Adrenal gland (tissue), 12 donors: ENCODE measurements around the gene CTDSP2. TPM values are rescaled to one million over a fixed set of nuclear protein-coding genes. Genes with fewer than 3 reads are reported as not detected.

Source experiments
- DNase-seq, 7 donors: peaks; one replicate each; pipeline ENCODE4 v3.0.0-alpha.2; 2019 to 2020
- H3K27ac ChIP-seq, 5 donors: fragments of 200-600 bp; sonication (generic) in 4 of 5; 1 replicate in 3 of 5; 2 replicates in 2 of 5; pipeline versions ENCODE4 v1.5.1 to v1.8.0; 2016 to 2020; ENCODE audit warnings: mild to moderate bottlenecking in 1 of 5
- H3K27me3 ChIP-seq: fragments of 200-600 bp; 2 replicates; pipeline ENCODE4 v1.8.0; 2021
- H3K36me3 ChIP-seq, 2 donors: fragments of 200-600 bp; replicated peaks in 1 of 2; 1 replicate in 1 of 2; 2 replicates in 1 of 2; pipeline versions ENCODE4 v1.5.1 to v1.8.0; 2018 to 2022
- H3K4me1 ChIP-seq, 2 donors: fragments of 200-600 bp; replicated peaks in 1 of 2; 1 replicate in 1 of 2; 2 replicates in 1 of 2; pipeline versions ENCODE4 v1.5.1 to v1.8.0; 2018 to 2021
- H3K4me3 ChIP-seq, 4 donors: fragments of 200-600 bp; sonication (generic) in 3 of 4; one replicate each; pipeline ENCODE4 v1.5.1; 2016 to 2018
- H3K9me3 ChIP-seq, 3 donors: fragments of 200-600 bp; sonication (generic) in 1 of 3; replicated peaks in 1 of 3; 1 replicate in 2 of 3; 2 replicates in 1 of 3; pipeline versions ENCODE4 v1.5.1 to v1.8.0; 2016 to 2021
- CTCF ChIP-seq, 6 experiments: fragments of 450-650 bp in 4 of 6; fragments of 200-600 bp in 2 of 6; sonication (generic) in 1 of 6; IDR thresholded peaks; 1 replicate in 5 of 6; 2 replicates in 1 of 6; pipeline versions ENCODE4 v1.5.1 to v1.8.0; 2016 to 2021; ENCODE audit warnings: antibody characterized with exemption in 6 of 6, mild to moderate bottlenecking in 2 of 6, moderate library complexity in 1 of 6
- POLR2A ChIP-seq, 2 donors: fragments of 450-650 bp; IDR thresholded peaks; one replicate each; pipeline ENCODE4 v1.6.1; 2017; ENCODE audit warnings: antibody characterized with exemption in 2 of 2, mild to moderate bottlenecking in 2 of 2, moderate library complexity in 1 of 2
- WGBS, 4 donors: extraction: QIAGEN DNeasy Blood & Tissue Kit in 2 of 4; methylation state at CpG; one replicate each; pipeline versions ENCODE4 v1.1.5 to v1.1.7; 2013 to 2017; 5-methylcytosine and 5-hydroxymethylcytosine counted together
- intact Hi-C, 2 donors: fragments of 100-400 bp; cut with DNase I; formaldehyde crosslinking; loops; one replicate each; pipeline versions ENCODE4 v1.14.1 to v1.15.0; 2022 to 2023
- polyA plus RNA-seq, 3 donors: library from polyadenylated mRNA; stranded (reverse); fragments of 200-250 nt in 2 of 3; fragments of 350-450 nt in 1 of 3; fragmentation: Illumina TruSeq in 1 of 3; extraction: RNeasy Lipid Tissue Mini Kit (QIAGEN cat#74804) in 1 of 3; gene quantifications; one replicate each; pipeline ENCODE4 v1.2.3, GENCODE V29; 2013 to 2014
- total RNA-seq, 9 donors: library from RNA; depleted of rRNA in 4 of 9; stranded (reverse); fragments of >200 nt in 4 of 9; fragments of 120-200 nt in 1 of 9; fragmentation: NEBNext Ultra II Directional in 1 of 9; extraction: Animal tissue kit (Norgen Biotek cat#: 25700) in 1 of 9; gene quantifications; one replicate each; pipeline versions ENCODE4 v1.1.0 to v1.2.4, GENCODE V29; 2013 to 2023
- donor health status: healthy with polysubstance abuse.
- donor health status: Bipolar disorder and iron deficiency.
- donor health status: DM: yes; HTN: yes; CAD: no.
- donor health status: DM: no; HTN: no; CAD: no.
- donor health status: DM: no; HTN: no; CAD: no.
- donor health status: DM: yes; HTN: yes; CAD: no.

Gene CTDSP2
- total and polyA plus RNA-seq, 12 donors: 42.9 to 275 (median 192) TPM

- intact Hi-C loops: loop anchor here in 1 of 2 donors (5.0 kb wide), 1 partner anchor 32 kb away; no protein-coding TSS in a partner anchor
- no peaks in the 10 kb centered on the region for H3K36me3 ChIP-seq
- WGBS, 4 donors: 58 to 67% (median 65%) methylated on average over 6 of the region's 6 CpGs
- no peaks in the 10 kb centered on the region for H3K9me3 ChIP-seq
- H3K4me3 ChIP-seq: no peak overlapping the region
- TF ChIP-seq POLR2A (IDR thresholded peaks at IDR 0.05): no peak
- no peak for TF ChIP-seq CTCF (IDR thresholded peaks at IDR 0.05)
- H3K27me3 ChIP-seq: no peaks in the 10 kb centered on the region
- no peak for DNase-seq
- peaks cover 0 to 21% of the 10 kb centered on the region in 2 donors for H3K4me1 ChIP-seq
- H3K27ac ChIP-seq: no peak overlapping the region
Measured at GRCh38 chr12:57854965-57855364, 8.4 kb upstream of the CTDSP2 start.

GRCh38 chr12:57853864-57854556, 7.5 kb upstream of the CTDSP2 start:
- Histone ChIP-seq H3K36me3 (no peaks in the 10 kb centered on the region), H3K9me3 (no peaks in the 10 kb centered on the region), H3K4me3 (no peak overlapping the region), H3K4me1 (peaks cover 0 to 21% of the 10 kb centered on the region in 2 donors), H3K27ac (no peak overlapping the region), H3K27me3 (no peaks in the 10 kb centered on the region)
- no peak for DNase-seq
- 82 to 88% (median 86%) methylated on average over 2 of the region's 2 CpGs for WGBS, 4 donors
- intact Hi-C loops: loop anchor here in 1 of 2 donors (5.0 kb wide), 1 partner anchor 33 kb away; no protein-coding TSS in a partner anchor
- TF ChIP-seq CTCF (IDR thresholded peaks at IDR 0.05): no peak
- TF ChIP-seq POLR2A (IDR thresholded peaks at IDR 0.05): no peak

- peak in 1 of 7 donors; percentile 36 for DNase-seq
- Histone ChIP-seq H3K4me1 (peaks cover 0 to 21% of the 10 kb centered on the region in 2 donors), H3K4me3 (peak overlapping the region in 2 of 4 donors; percentile 12 to 47), H3K27ac (peak overlapping the region in 2 of 5 donors; percentile 56 to 67), H3K27me3 (no peaks in the 10 kb centered on the region), H3K36me3 (no peaks in the 10 kb centered on the region), H3K9me3 (no peaks in the 10 kb centered on the region)
- no peak for TF ChIP-seq POLR2A (IDR thresholded peaks at IDR 0.05)
- TF ChIP-seq CTCF (IDR thresholded peaks at IDR 0.05): peak in 1 of 6 experiments; percentile 12
- WGBS, 4 donors: 32 to 52% (median 37%) methylated on average over 22 to 38 of the region's 38 CpGs
- intact Hi-C loops: loop anchor here in 1 of 2 donors (5.0 kb wide), 1 partner anchor 34 kb away; no protein-coding TSS in a partner anchor
Measured at GRCh38 chr12:57852620-57853500, 6.3 kb upstream of the CTDSP2 start.

- H3K9me3 ChIP-seq: no peaks in the 10 kb centered on the region
- H3K27ac ChIP-seq: peak overlapping the region in 2 of 5 donors; percentile 56 to 67
- WGBS, 4 donors: 42 to 78% (median 47%) methylated on average over 4 to 11 of the region's 11 CpGs
- H3K27me3 ChIP-seq: no peaks in the 10 kb centered on the region
- TF ChIP-seq POLR2A (IDR thresholded peaks at IDR 0.05) (no peak), CTCF (IDR thresholded peaks at IDR 0.05) (no peak)
- H3K4me3 ChIP-seq: peak overlapping the region in 2 of 4 donors; percentile 12 to 47
- no peaks in the 10 kb centered on the region for H3K36me3 ChIP-seq
- peaks cover 0 to 25% of the 10 kb centered on the region in 2 donors for H3K4me1 ChIP-seq
- DNase-seq: peak in 2 of 7 donors; percentile 43
- intact Hi-C loops: loop anchor here in 1 of 2 donors (5.0 kb wide), 1 partner anchor 35 kb away; no protein-coding TSS in a partner anchor
Measured at GRCh38 chr12:57852200-57852599, 5.7 kb upstream of the CTDSP2 start.
